Astrocyte of the cerebellum (primary cell): ENCODE results near the gene CCDC38.

ENCODE experiments used
- DNase-seq: peaks from one replicate; pipeline ENCODE4 v3.0.0-alpha.2; 2011; ENCODE audit warnings: low read depth
- H3K4me3 ChIP-seq: 2 replicates; pipeline ENCODE4 v1.5.1; 2011; ENCODE audit warnings: mild to moderate bottlenecking, low read depth, low read length, moderate library complexity
- CTCF ChIP-seq: IDR thresholded peaks from 2 replicates; pipeline ENCODE4 v1.5.1; 2012; ENCODE audit warnings: low read length, low read depth, moderate library complexity, mild to moderate bottlenecking; ENCODE audit errors: missing control alignments
- in situ Hi-C: cut with HindIII; loops from 2 replicates; pipeline ENCODE4 v1.10.0; 2017; ENCODE audit warnings: low sequenced_read_pairs

Gene CCDC38

GRCh38 chr12:95984682-95985081 lies 42.3 kb upstream of the CCDC38 start:
- no peak for DNase-seq
- H3K4me3 ChIP-seq: no peak overlapping the region
- no peak for TF ChIP-seq CTCF
- in situ Hi-C loops: no loop called here

DNA sequence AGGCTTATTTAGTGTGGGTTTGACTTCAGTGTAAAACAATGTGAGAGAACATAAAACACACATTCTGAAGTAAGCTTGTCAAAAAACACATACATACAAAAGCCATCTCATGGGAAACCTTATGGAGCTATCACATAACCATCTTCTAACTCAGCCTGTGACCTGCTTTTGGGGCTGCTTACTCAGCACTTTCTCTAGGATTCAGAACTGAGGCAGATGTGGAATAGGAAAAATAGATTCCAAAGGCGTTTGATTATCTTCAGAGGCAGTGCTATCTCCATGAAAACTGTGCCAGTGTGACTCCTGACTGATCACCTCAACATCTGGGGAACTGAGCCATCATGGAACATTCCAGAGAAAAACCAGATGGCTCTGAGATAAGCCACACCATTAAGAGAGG lies 40.2 kb upstream of the CCDC38 start:
- H3K4me3 ChIP-seq: no peak overlapping the region
- in situ Hi-C loops: no loop called here
- no peak for TF ChIP-seq CTCF
- DNase-seq: no peak

- H3K4me3 ChIP-seq: no peak overlapping the region
- TF ChIP-seq CTCF: no peak
- in situ Hi-C loops: no loop called here
- no peak for DNase-seq
These were observed 38.0 kb upstream of the CCDC38 start for GRCh38 chr12:95980437-95980836.

- DNase-seq: no peak
- TF ChIP-seq CTCF: no peak
- in situ Hi-C loops: no loop called here
- no peak overlapping the region for H3K4me3 ChIP-seq
These were observed 36.4 kb upstream of the CCDC38 start for GRCh38 chr12:95978774-95979173.

DNA sequence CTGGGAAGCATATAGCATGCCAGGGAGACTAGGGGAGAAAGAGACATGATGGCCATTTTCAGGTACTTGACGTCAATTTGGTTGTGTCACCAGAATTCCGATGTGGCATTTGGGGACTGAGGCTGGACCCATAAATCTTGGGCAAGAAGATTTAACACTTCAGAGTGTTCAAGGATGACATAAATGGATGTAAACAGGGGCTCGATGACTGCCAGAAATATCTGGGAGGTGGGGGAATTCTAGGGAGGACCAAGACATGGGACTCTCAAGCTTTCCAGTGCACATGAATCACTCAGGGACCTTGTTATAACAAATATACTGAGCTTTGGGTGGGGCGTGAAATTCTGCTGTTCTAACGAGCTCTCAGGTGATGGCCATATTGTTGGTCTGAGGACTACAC lies 35.9 kb upstream of the CCDC38 start:
- no peak overlapping the region for H3K4me3 ChIP-seq
- no peak for DNase-seq
- in situ Hi-C loops: no loop called here
- no peak for TF ChIP-seq CTCF

DNA sequence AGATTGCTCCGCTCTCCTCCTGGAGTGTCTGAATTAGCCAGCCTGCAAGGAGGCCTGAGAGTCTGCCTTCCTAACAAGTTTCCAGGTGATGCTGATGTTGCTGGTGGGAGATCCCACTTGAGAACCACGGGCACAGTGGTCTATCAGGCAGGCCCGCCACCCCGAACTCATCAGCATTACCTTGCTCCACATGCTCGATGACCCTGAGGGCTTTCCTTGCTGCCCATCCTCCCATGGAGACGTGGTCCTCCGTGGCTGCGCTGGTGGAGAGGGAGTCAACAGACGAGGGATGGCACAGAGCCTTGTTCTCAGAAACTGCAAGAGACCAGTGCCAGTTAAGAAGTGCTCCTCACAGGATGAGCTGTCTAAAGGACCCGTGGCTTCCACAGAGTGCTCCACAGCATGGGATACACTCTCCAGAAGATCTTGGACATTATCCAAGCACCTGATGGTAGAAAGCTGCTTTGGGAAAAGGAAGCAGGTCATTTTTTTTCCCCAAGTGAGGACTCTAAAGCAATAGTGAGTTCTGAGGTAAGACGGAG lies 35.4 kb upstream of the CCDC38 start:
- no peak overlapping the region for H3K4me3 ChIP-seq
- TF ChIP-seq CTCF: no peak
- no peak for DNase-seq
- in situ Hi-C loops: no loop called here

DNA sequence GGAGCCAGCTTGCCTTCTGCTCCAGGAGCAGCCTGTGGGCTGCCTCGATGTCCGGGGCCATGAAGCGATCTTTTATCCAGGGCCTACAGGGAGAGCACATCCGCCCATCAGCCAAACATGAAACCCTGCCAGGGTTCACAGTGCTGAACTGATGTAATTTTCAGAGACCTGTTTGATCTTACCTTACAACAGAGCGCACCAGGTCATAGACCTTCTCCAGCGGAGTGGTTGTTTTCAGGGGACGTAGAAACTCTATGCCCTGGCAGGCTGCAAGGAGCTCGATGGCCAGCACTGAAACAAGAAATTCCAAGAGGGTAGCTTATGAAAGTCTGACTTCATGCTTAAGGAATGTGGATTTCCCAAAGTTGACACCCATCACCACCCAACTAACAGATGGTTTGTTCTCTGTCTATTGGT lies 34.0 kb upstream of the CCDC38 start:
- H3K4me3 ChIP-seq: no peak overlapping the region
- in situ Hi-C loops: no loop called here
- no peak for DNase-seq
- TF ChIP-seq CTCF: no peak
